ENCODE measurements around the gene NCAN. TPM values are rescaled to one million over a fixed set of nuclear protein-coding genes. Genes with fewer than 3 reads are reported as not detected.
A peak's percentile ranks its signal among the peaks of the same experiment; 100 is the strongest.

The NCAN gene
- polyA plus RNA-seq, 3 donors: not detected

- Mint-ChIP-seq H3K4me1 (no peaks in the 10 kb centered on the region), H3K27ac (peak overlapping the region in 1 of 7 donors; percentile 48), H3K27me3 (ENCODE audit: low read depth in 3 of 3) (peaks cover 0 to 2% (median 0%) of the 10 kb centered on the region in 3 donors), H3K36me3 (peaks cover 70 to 94% of the 10 kb centered on the region in 2 donors), H3K9me3 (peaks cover 2 to 15% (median 10%) of the 10 kb centered on the region in 7 donors), H3K4me3 (no peak overlapping the region)
- Histone ChIP-seq H3K36me3 (replicated peaks in 1 of 2; ENCODE audit: control insufficient read depth in 1 of 2, insufficient read depth in 2 of 2, low read length in 2 of 2) (peaks cover 53 to 86% of the 10 kb centered on the region in 2 donors), H3K9me3 (replicated peaks in 1 of 2; ENCODE audit: control insufficient read depth in 1 of 2, insufficient read depth in 1 of 2, low read length in 2 of 2) (peaks cover 0 to 8% of the 10 kb centered on the region in 2 donors), H3K27me3 (ENCODE audit: control insufficient read depth in 2 of 2, insufficient read depth in 2 of 2, low read length in 2 of 2) (no peaks in the 10 kb centered on the region), H3K27ac (ENCODE audit: low read depth in 1 of 2, low read length in 2 of 2) (no peak overlapping the region), H3K4me2 (replicated peaks; ENCODE audit: extremely low read depth, low read length, poor library complexity, severe bottlenecking) (no peak overlapping the region), H2AFZ (ENCODE audit: insufficient read depth, low read depth, low read length, poor library complexity, severe bottlenecking) (no peak overlapping the region), H3K9ac (ENCODE audit: insufficient read depth, low read length, poor library complexity, severe bottlenecking) (no peak overlapping the region), H3K4me1 (ENCODE audit: control insufficient read depth in 1 of 2, insufficient read depth in 2 of 2, low read length in 2 of 2) (no peaks in the 10 kb centered on the region), H3K4me3 (replicated peaks in 1 of 3; ENCODE audit: low read depth in 2 of 3, low read length in 3 of 3) (no peak overlapping the region), H4K20me1 (ENCODE audit: insufficient read depth, low read length) (no peaks in the 10 kb centered on the region), H3K79me2 (ENCODE audit: insufficient read depth, low read length) (no peaks in the 10 kb centered on the region)
- intact Hi-C loops (cut with micrococcal nuclease): no loop called here
- WGBS (ENCODE audit: insufficient coverage): 100% methylated on average over 1 of the region's 4 CpGs
- DNase-seq: no peak
- TF ChIP-seq CTCF (IDR thresholded peaks at IDR 0.05): no peak
These were observed 83.2 kb downstream of the NCAN start for GRCh38 chr19:19294914-19295313.

GRCh38 chr19:19296953-19297689 lies 85.4 kb downstream of the NCAN start:
- H3K27me3 Mint-ChIP-seq (ENCODE audit: low read depth in 3 of 3): peaks cover 0 to 3% (median 2%) of the 10 kb centered on the region in 3 donors
- Histone ChIP-seq H2AFZ (ENCODE audit: insufficient read depth, low read depth, low read length, poor library complexity, severe bottlenecking) (no peak overlapping the region), H3K79me2 (ENCODE audit: insufficient read depth, low read length) (no peaks in the 10 kb centered on the region), H3K9me3 (replicated peaks in 1 of 2; ENCODE audit: control insufficient read depth in 1 of 2, insufficient read depth in 1 of 2, low read length in 2 of 2) (peaks cover 0 to 8% of the 10 kb centered on the region in 2 donors), H3K9ac (ENCODE audit: insufficient read depth, low read length, poor library complexity, severe bottlenecking) (no peak overlapping the region), H3K4me2 (replicated peaks; ENCODE audit: extremely low read depth, low read length, poor library complexity, severe bottlenecking) (no peak overlapping the region), H3K27me3 (ENCODE audit: control insufficient read depth in 2 of 2, insufficient read depth in 2 of 2, low read length in 2 of 2) (no peaks in the 10 kb centered on the region), H4K20me1 (ENCODE audit: insufficient read depth, low read length) (no peaks in the 10 kb centered on the region), H3K27ac (ENCODE audit: low read depth in 1 of 2, low read length in 2 of 2) (no peak overlapping the region), H3K4me1 (ENCODE audit: control insufficient read depth in 1 of 2, insufficient read depth in 2 of 2, low read length in 2 of 2) (no peaks in the 10 kb centered on the region), H3K4me3 (replicated peaks in 1 of 3; ENCODE audit: low read depth in 2 of 3, low read length in 3 of 3) (no peak overlapping the region), H3K36me3 (replicated peaks in 1 of 2; ENCODE audit: control insufficient read depth in 1 of 2, insufficient read depth in 2 of 2, low read length in 2 of 2) (peaks cover 65 to 89% of the 10 kb centered on the region in 2 donors)
- peak overlapping the region in 1 of 7 donors; percentile 44 for H3K27ac Mint-ChIP-seq
- TF ChIP-seq CTCF (IDR thresholded peaks at IDR 0.05): no peak
- H3K9me3 Mint-ChIP-seq: peaks cover 2 to 15% (median 10%) of the 10 kb centered on the region in 7 donors
- intact Hi-C loops (cut with micrococcal nuclease): no loop called here
- H3K4me3 Mint-ChIP-seq: no peak overlapping the region
- H3K4me1 Mint-ChIP-seq: no peaks in the 10 kb centered on the region
- no peak for DNase-seq
- 94% methylated on average over 13 of the region's 19 CpGs for WGBS (ENCODE audit: insufficient coverage)
- peaks cover 75 to 95% of the 10 kb centered on the region in 2 donors for H3K36me3 Mint-ChIP-seq
